Measurements from ENCODE around the gene CDH23. TPM values are rescaled to one million over a fixed set of nuclear protein-coding genes. Genes with fewer than 3 reads are reported as not detected.
A peak's percentile ranks its signal among the peaks of the same experiment; 100 is the strongest.

CDH23 gene
- total and polyA plus RNA-seq, 9 of the 15 experiments (the other 6 are each of a cell fraction or from before 2014, with no cell fraction given), result 0.18 to 1.2 (median 0.47) TPM

DNA sequence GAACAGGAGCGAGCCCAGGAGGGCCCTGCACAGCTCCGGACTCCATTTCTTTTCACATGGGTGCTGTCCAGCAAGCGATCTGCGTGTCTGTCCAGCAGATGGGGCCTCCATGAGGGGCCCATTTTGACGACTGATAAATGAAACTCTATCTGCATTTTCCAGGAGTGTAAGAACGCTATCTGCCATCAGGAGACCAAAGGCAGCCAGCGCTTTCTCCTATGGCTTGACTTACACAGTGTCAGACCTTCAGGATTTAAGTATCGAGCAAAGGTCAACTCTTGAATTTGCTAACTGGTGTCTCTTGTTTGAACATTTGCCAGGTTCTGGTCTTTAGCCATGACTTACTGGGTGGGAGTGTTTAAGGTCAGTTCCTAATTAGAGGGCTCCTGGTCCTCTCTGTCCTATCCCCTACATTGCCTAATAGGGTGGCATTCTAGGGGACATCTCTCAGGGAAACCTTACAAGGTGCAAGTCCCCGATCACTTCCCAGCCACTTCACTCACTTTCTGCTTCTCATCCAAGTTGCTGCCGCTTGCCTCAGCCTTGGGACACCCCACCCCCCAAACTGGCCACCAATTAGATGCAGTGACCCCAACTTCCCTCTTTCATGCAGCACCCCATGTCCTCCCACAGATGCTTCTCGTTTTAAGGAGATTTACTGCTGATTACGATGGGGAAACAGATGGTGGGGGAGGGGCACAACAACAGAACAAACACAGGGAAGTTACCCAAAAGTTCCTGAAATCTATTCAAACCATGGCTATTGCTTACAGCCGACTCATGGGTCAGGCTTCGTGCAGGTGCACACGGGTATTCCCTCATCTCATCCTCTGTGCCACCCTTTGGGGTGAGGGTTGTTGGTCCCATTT, 356.6 kb downstream of the CDH23 start (continued):
- TF ChIP-seq, protein P1, sequence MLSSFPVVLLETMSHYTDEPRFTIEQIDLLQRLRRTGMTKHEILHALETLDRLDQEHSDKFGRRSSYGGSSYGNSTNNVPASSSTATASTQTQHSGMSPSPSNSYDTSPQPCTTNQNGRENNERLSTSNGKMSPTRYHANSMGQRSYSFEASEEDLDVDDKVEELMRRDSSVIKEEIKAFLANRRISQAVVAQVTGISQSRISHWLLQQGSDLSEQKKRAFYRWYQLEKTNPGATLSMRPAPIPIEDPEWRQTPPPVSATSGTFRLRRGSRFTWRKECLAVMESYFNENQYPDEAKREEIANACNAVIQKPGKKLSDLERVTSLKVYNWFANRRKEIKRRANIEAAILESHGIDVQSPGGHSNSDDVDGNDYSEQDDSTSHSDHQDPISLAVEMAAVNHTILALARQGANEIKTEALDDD (IDR thresholded peaks at IDR 0.05), result peak; percentile 32; the same call in 1 of the 2 replicates
- peak; percentile 53; the same call in 1 of the 2 replicates for TF ChIP-seq ELF1 (tag; IDR thresholded peaks at IDR 0.05)
- TF ChIP-seq CLOCK (CRISPR knock-in tag; IDR thresholded peaks at IDR 0.05; ENCODE audit: borderline replicate concordance), result no peak
- TF ChIP-seq GABPA (tag; conservative IDR thresholded peaks at IDR 0.05; ENCODE audit: low read depth), result peak; percentile 47; the same call in 1 of the 2 replicates
- TF ChIP-seq KDM5B (IDR thresholded peaks at IDR 0.05; ENCODE audit: insufficient replicate concordance, low read depth, low read length), result no peak
- no peak for TF ChIP-seq PHF20 (IDR thresholded peaks at IDR 0.05; ENCODE audit: partially characterized antibody)
- no peak for TF ChIP-seq ZNF184 (CRISPR knock-in tag; IDR thresholded peaks at IDR 0.05)
- TF ChIP-seq ZNF57 (CRISPR knock-in tag; IDR thresholded peaks at IDR 0.05), result no peak
- no peak for TF ChIP-seq U2AF2 (optimal IDR thresholded peaks at IDR 0.05; ENCODE audit: low read depth, low read length)
- TF ChIP-seq SRSF7 (optimal IDR thresholded peaks at IDR 0.05; ENCODE audit: low read depth, low read length), result no peak
- TF ChIP-seq NR2C1 (IDR thresholded peaks at IDR 0.05), result peak; percentile 71; the same call in 1 of the 2 replicates
- TF ChIP-seq NR2C1 (tag; IDR thresholded peaks at IDR 0.05), result peak; percentile 93
- no peak for TF ChIP-seq SMC3 (conservative IDR thresholded peaks at IDR 0.05; ENCODE audit: insufficient read depth, low read depth, low read length)
- no peak for TF ChIP-seq FOXK1 (CRISPR knock-in tag; IDR thresholded peaks at IDR 0.05; ENCODE audit: borderline replicate concordance)
- no peak for TF ChIP-seq HNRNPH1 (optimal IDR thresholded peaks at IDR 0.05; ENCODE audit: low read depth, low read length)
- no peak for TF ChIP-seq POLR2AphosphoS5 (IDR thresholded peaks at IDR 0.05; ENCODE audit: control insufficient read depth, insufficient read depth, low read depth, low read length)
- TF ChIP-seq ZEB2 (IDR thresholded peaks at IDR 0.05), result peak; percentile 77; the same call in 1 of the 2 replicates
- TF ChIP-seq WHSC1 (IDR thresholded peaks at IDR 0.05; ENCODE audit: low read length), result no peak
- TF ChIP-seq EGR1 (conservative IDR thresholded peaks at IDR 0.05), result no peak
- TF ChIP-seq BRD4 (IDR thresholded peaks at IDR 0.05), result 0 out of 2 replicates have a peak, but pooled peaks have one; percentile 57
- peak; percentile 58 for TF ChIP-seq DEAF1 (CRISPR knock-in tag; IDR thresholded peaks at IDR 0.05)
- TF ChIP-seq PCBP1 (IDR thresholded peaks at IDR 0.05; ENCODE audit: low read depth, low read length, poor library complexity, severe bottlenecking), result no peak
- TF ChIP-seq KHSRP (IDR thresholded peaks at IDR 0.05), result no peak
